Measurements from ENCODE around the gene P2RY6. TPM values are rescaled to one million over a fixed set of nuclear protein-coding genes. Genes with fewer than 3 reads are reported as not detected.

The P2RY6 gene
- total RNA-seq, 4 donors from 2014 or later = 0.93 to 4.0 (median 2.8) TPM

DNA sequence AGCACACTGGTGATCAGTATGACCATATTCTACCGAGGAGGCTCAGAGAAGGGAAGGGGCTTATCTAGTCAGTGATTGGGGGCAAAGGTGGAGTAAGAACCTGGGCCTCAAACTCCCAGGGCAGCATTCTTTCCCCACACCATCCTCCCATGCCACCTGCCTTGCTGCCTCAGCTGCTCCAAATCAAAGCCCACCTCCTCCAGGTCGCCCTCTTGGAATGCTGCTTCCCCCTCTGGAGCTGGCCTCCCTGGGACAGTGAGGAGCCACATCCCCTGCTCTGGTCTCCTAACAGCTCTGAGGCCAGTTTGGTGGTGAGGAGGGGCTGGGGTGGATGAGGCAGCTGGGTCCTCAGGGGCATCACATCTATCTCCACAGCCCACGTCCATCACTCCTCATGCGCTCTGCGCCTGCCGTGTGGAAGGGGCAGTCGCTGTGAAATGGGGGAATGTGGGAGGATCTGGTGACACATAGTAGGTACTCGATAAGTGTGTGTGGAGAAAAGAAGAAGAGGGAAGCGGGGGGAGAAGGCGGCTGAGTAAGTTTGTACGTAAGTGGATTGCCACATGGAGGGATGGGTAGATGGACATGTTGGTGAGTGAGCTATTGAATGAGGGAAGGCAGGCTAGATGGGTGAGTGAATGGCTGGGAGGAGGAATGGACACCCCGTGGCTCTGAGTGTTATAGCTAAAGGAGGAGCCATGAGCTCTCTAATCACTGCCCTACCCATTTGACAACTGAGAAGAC lies 19.8 kb downstream of the P2RY6 start:
- H3K36me3 ChIP-seq = no peaks in the 10 kb centered on the region
- TF ChIP-seq POLR2A (IDR thresholded peaks at IDR 0.05) = no peak
- TF ChIP-seq, protein P1, sequence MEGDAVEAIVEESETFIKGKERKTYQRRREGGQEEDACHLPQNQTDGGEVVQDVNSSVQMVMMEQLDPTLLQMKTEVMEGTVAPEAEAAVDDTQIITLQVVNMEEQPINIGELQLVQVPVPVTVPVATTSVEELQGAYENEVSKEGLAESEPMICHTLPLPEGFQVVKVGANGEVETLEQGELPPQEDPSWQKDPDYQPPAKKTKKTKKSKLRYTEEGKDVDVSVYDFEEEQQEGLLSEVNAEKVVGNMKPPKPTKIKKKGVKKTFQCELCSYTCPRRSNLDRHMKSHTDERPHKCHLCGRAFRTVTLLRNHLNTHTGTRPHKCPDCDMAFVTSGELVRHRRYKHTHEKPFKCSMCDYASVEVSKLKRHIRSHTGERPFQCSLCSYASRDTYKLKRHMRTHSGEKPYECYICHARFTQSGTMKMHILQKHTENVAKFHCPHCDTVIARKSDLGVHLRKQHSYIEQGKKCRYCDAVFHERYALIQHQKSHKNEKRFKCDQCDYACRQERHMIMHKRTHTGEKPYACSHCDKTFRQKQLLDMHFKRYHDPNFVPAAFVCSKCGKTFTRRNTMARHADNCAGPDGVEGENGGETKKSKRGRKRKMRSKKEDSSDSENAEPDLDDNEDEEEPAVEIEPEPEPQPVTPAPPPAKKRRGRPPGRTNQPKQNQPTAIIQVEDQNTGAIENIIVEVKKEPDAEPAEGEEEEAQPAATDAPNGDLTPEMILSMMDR (IDR thresholded peaks at IDR 0.05) = no peak
- WGBS, 2 donors = 85 to 90% methylated on average over 12 of the region's 12 CpGs
- no peak overlapping the region for H3K27ac ChIP-seq
- no peaks in the 10 kb centered on the region for H3K9me3 ChIP-seq
- DNase-seq = no peak
- no peaks in the 10 kb centered on the region for H3K27me3 ChIP-seq
- no peak overlapping the region for H3K4me3 ChIP-seq (replicated peaks in 1 of 3)
- intact Hi-C loops (cut with DNase I) = loop anchor here (5.0 kb wide), 1 partner anchor 460 kb away; no protein-coding TSS in a partner anchor
- H3K4me1 ChIP-seq = peaks cover 0 to 26% of the 10 kb centered on the region in 2 donors

DNA sequence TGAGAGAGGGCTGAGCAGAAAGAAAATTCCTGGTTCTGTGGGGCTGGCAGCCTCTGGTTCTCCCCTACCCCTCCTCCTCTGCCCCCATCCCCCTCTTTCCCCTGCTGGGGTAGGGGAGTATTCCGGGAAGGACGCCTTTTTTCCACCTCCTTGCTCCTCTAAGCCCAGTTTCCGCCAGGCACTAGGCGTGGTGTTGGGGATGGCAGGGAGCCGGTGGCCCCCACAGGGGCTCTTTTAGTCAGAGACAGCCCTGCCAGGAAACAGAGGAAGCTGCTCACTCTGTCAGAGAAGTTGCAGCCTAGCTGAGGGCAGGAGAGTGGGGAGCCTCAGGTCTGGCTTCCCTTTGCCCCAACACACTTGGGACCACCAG lies 20.4 kb downstream of the P2RY6 start:
- intact Hi-C loops (cut with DNase I) = loop anchor here (5.0 kb wide), 1 partner anchor 460 kb away; no protein-coding TSS in a partner anchor
- 47 to 64% methylated on average over 5 of the region's 5 CpGs for WGBS, 2 donors

DNA sequence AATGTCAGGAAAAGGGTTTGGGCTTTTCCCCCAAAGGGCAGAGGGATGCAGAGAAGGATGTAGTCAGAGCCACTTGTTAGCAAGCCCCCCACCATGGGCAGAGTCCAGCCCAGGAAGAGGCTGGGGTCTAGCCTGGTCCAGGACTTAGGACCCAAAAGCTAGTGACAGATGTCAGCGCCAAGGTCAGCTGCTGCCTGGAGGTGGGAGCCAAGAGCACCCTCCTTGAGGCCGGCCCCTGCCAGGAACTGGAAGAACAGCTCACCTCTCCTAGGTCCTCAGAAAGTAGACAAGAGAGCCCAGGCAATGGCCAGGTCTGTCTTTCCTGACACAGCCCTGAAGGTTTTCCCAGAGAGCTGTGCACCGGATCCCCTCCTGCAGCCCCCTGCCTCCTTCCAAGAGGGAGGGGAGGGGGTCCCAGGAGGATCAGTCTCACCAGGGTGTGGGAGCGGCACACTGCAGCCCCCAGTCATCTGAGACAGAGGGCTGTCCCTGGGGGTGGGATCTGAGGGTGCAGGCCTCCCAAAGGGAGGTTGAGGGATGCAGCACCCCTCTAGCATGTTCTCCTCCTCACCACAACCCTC lies 21.3 kb downstream of the P2RY6 start:
- no peak overlapping the region for H3K27ac ChIP-seq
- no peaks in the 10 kb centered on the region for H3K27me3 ChIP-seq
- H3K36me3 ChIP-seq = no peaks in the 10 kb centered on the region
- intact Hi-C loops (cut with DNase I) = loop anchor here (5.0 kb wide), 1 partner anchor 461 kb away; no protein-coding TSS in a partner anchor
- H3K9me3 ChIP-seq = no peaks in the 10 kb centered on the region
- DNase-seq = no peak
- 89 to 100% methylated on average over 1 to 4 of the region's 4 CpGs for WGBS, 2 donors
- H3K4me3 ChIP-seq (replicated peaks in 1 of 3) = no peak overlapping the region
- peaks cover 0 to 15% of the 10 kb centered on the region in 2 donors for H3K4me1 ChIP-seq
- no peak for TF ChIP-seq POLR2A (IDR thresholded peaks at IDR 0.05)
- TF ChIP-seq, protein P1 (IDR thresholded peaks at IDR 0.05) = no peak

More for the DNA sequence above, 20.4 kb downstream of the P2RY6 start:
- no peaks in the 10 kb centered on the region for H3K36me3 ChIP-seq
- no peak for TF ChIP-seq POLR2A (IDR thresholded peaks at IDR 0.05)
- TF ChIP-seq, protein P1 (IDR thresholded peaks at IDR 0.05) = no peak
- H3K9me3 ChIP-seq = no peaks in the 10 kb centered on the region
- no peaks in the 10 kb centered on the region for H3K27me3 ChIP-seq
- H3K4me3 ChIP-seq (replicated peaks in 1 of 3) = no peak overlapping the region
- no peak for DNase-seq
- no peak overlapping the region for H3K27ac ChIP-seq
- H3K4me1 ChIP-seq = peaks cover 0 to 25% of the 10 kb centered on the region in 2 donors

DNA sequence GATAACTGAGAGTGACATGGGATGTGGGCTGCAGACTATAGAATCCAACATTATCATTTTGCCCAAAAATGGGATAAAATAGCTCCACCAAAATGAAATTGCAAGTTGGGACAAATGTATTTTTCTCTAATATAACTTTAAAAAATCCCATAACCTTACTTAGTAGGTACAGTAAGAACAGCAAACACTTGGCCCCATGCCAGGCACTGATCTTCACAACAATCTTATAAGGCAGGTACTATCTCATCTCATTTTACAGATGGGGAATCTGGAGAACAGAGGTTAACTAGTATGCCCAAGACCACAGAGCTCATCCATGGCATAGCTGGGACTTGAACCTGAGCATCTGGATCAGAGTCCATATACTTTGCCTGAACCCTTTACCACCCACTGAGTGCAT lies 22.5 kb downstream of the P2RY6 start:
- Histone ChIP-seq H3K4me3 (replicated peaks in 1 of 3) (no peak overlapping the region), H3K36me3 (no peaks in the 10 kb centered on the region), H3K27ac (no peak overlapping the region), H3K27me3 (no peaks in the 10 kb centered on the region), H3K4me1 (peaks cover 0 to 4% of the 10 kb centered on the region in 2 donors), H3K9me3 (no peaks in the 10 kb centered on the region)
- intact Hi-C loops (cut with DNase I) = loop anchor here (5.0 kb wide), 2 partner anchors 98 to 462 kb away; no protein-coding TSS in a partner anchor
- no peak for DNase-seq
- TF ChIP-seq, protein P1 (IDR thresholded peaks at IDR 0.05) = no peak
- no peak for TF ChIP-seq POLR2A (IDR thresholded peaks at IDR 0.05)

Data from thyroid gland (tissue), 4 donors.